OCI-LY1 (cell line): Measurements from ENCODE around the gene LITAF.

Experiments used
- H2AFZ ChIP-seq: fragments of 200-600 bp; sonication (generic), shearing (Covaris generic); 2 replicates; pipeline ENCODE4 v1.6.0; 2014; ENCODE audit warnings: antibody characterized with exemption, mild to moderate bottlenecking, low read length
- H3F3A ChIP-seq: fragments of 200-600 bp; sonication (generic), shearing (Covaris generic); 2 replicates; pipeline ENCODE4 v1.6.0; 2014; ENCODE audit warnings: mild to moderate bottlenecking, antibody characterized with exemption, low read length, moderate library complexity; ENCODE audit not compliant: insufficient read depth
- H3K27ac ChIP-seq: fragments of 200-600 bp; sonication (generic); 2 replicates; pipeline ENCODE4 v1.5.1; 2014; ENCODE audit warnings: low read length, mixed run types, mild to moderate bottlenecking, low read depth; ENCODE audit not compliant: poor library complexity, severe bottlenecking
- H3K27me3 ChIP-seq: fragments of 200-600 bp; sonication (generic); 2 replicates; pipeline ENCODE4 v1.6.0; 2014; ENCODE audit warnings: antibody characterized with exemption, mild to moderate bottlenecking, low read length, moderate library complexity; ENCODE audit not compliant: insufficient read depth
- H3K36me3 ChIP-seq: fragments of 200-600 bp; sonication (generic); 2 replicates; pipeline ENCODE4 v1.6.1; 2014; ENCODE audit warnings: mild to moderate bottlenecking, antibody characterized with exemption, low read length, moderate library complexity, mixed read lengths; ENCODE audit not compliant: insufficient read depth
- H3K4me1 ChIP-seq: fragments of 200-600 bp; sonication (generic); 2 replicates; pipeline ENCODE4 v1.5.1; 2014; ENCODE audit warnings: mild to moderate bottlenecking, low read length, moderate library complexity; ENCODE audit not compliant: insufficient read depth, severe bottlenecking
- H3K4me2 ChIP-seq: fragments of 200-600 bp; sonication (generic), shearing (Covaris generic); 2 replicates; pipeline ENCODE4 v1.6.1; 2014; ENCODE audit warnings: low read length
- H3K4me3 ChIP-seq: fragments of 200-600 bp; sonication (generic); 2 replicates; pipeline ENCODE4 v1.5.1; 2014; ENCODE audit warnings: low read length, low read depth, mild to moderate bottlenecking, mixed read lengths; ENCODE audit not compliant: poor library complexity, severe bottlenecking
- H3K79me2 ChIP-seq: fragments of 200-600 bp; shearing (Covaris generic); 2 replicates; pipeline ENCODE4 v1.6.1; 2016; ENCODE audit warnings: mixed run types, low read length, mixed read lengths; ENCODE audit not compliant: insufficient read depth
- H3K9ac ChIP-seq: fragments of 200-600 bp; sonication (generic), shearing (Covaris generic); 2 replicates; pipeline ENCODE4 v1.6.1; 2014; ENCODE audit warnings: mild to moderate bottlenecking, low read length, mixed read lengths
- H3K9me2 ChIP-seq: fragments of 200-600 bp; sonication (generic), shearing (Covaris generic); 2 replicates; pipeline ENCODE4 v1.6.1; 2014; ENCODE audit warnings: low read depth, mild to moderate bottlenecking, low read length, mixed read lengths
- H3K9me3 ChIP-seq: fragments of 200-600 bp; shearing (Covaris generic); 2 replicates; pipeline ENCODE4 v1.6.1; 2014; ENCODE audit warnings: low read length, mixed read lengths
- H4K20me1 ChIP-seq: fragments of 200-600 bp; sonication (generic), shearing (Covaris generic); 2 replicates; pipeline ENCODE4 v1.6.0; 2016; ENCODE audit warnings: mild to moderate bottlenecking, low read length; ENCODE audit not compliant: insufficient read depth
- EZH2 ChIP-seq: fragments of 200-600 bp; sonication (generic), shearing (Covaris generic); IDR thresholded peaks from 2 replicates; pipeline ENCODE4 v1.8.0; 2017; ENCODE audit warnings: borderline replicate concordance, mixed run types, mild to moderate bottlenecking, antibody characterized with exemption, low read length, moderate library complexity, mixed read lengths
- TF ChIP-seq, protein P1 (sequence below): fragments of 200-600 bp; sonication (generic), shearing (Covaris generic); IDR thresholded peaks from 2 replicates; pipeline ENCODE4 v1.5.1; 2017; ENCODE audit warnings: mild to moderate bottlenecking, antibody characterized with exemption, low read length, moderate library complexity, mixed read lengths

Gene LITAF

DNA sequence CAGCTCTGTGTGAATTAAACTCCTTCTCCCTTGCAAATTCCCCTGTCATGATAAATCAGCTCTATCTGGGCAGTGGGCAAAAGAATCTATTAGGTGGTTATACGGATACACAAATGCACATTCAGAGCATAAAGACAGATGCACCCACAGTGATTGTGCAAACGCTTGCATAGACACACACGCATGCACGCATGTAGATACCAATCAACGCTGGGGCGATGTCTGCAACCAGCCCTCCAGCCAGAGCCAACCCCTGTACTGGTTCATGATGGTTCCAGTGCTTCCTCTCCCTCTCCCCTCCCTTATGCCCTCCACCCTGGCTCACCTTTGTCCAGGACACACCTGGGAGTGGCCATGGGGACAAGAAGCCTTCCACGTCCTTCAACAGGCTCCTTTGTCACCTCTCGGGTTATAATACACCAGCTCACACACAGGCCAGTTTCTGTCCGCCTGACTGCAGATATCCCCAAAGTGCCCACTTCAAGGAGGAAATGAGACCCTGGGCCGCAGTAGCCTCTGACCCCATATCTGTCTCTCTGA is 48.5 kb upstream of the LITAF start:
- Histone ChIP-seq H3K4me3 (no peak overlapping the region), H3K27ac (no peak overlapping the region), H4K20me1 (no peaks in the 10 kb centered on the region), H3K9ac (no peak overlapping the region), H3K9me3 (no peaks in the 10 kb centered on the region), H3K79me2 (no peaks in the 10 kb centered on the region), H2AFZ (no peak overlapping the region), H3K27me3 (no peaks in the 10 kb centered on the region), H3K9me2 (no peaks in the 10 kb centered on the region), H3K36me3 (no peaks in the 10 kb centered on the region; the same call in 1 of the 2 replicates), H3K4me2 (no peak overlapping the region), H3F3A (no peaks in the 10 kb centered on the region), H3K4me1 (peaks cover 30% of the 10 kb centered on the region)
- no peak for TF ChIP-seq EZH2
- TF ChIP-seq, protein P1, sequence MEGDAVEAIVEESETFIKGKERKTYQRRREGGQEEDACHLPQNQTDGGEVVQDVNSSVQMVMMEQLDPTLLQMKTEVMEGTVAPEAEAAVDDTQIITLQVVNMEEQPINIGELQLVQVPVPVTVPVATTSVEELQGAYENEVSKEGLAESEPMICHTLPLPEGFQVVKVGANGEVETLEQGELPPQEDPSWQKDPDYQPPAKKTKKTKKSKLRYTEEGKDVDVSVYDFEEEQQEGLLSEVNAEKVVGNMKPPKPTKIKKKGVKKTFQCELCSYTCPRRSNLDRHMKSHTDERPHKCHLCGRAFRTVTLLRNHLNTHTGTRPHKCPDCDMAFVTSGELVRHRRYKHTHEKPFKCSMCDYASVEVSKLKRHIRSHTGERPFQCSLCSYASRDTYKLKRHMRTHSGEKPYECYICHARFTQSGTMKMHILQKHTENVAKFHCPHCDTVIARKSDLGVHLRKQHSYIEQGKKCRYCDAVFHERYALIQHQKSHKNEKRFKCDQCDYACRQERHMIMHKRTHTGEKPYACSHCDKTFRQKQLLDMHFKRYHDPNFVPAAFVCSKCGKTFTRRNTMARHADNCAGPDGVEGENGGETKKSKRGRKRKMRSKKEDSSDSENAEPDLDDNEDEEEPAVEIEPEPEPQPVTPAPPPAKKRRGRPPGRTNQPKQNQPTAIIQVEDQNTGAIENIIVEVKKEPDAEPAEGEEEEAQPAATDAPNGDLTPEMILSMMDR, result no peak

DNA sequence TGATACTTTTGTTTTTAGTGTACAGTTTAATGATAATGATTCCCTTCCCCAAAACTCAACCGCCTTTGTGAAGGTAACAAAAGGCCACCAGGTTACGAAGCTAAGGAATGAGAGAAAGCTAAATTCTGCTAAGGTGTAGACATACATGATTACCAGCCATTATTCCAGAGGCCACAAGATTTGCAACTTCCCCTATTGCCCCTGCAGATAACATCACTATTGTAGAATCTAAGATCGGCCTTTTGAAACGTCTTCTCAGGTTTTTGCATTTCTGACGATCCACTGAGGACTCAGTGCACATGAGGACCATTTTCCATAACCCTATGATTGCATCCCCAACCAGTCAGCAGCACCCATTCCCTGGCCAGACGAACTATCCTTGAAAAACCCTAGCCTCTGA is 47.6 kb upstream of the LITAF start:
- H3F3A ChIP-seq, result no peaks in the 10 kb centered on the region
- H4K20me1 ChIP-seq, result no peaks in the 10 kb centered on the region
- H3K79me2 ChIP-seq, result no peaks in the 10 kb centered on the region
- H3K9me3 ChIP-seq, result no peaks in the 10 kb centered on the region
- H3K4me3 ChIP-seq, result no peak overlapping the region
- no peak overlapping the region; the same call in 1 of the 2 replicates for H3K4me2 ChIP-seq
- no peaks in the 10 kb centered on the region for H3K9me2 ChIP-seq
- TF ChIP-seq, protein P1, result no peak
- TF ChIP-seq EZH2, result no peak
- H3K9ac ChIP-seq, result no peak overlapping the region
- no peaks in the 10 kb centered on the region; the same call in 1 of the 2 replicates for H3K36me3 ChIP-seq
- H2AFZ ChIP-seq, result no peak overlapping the region
- no peaks in the 10 kb centered on the region for H3K27me3 ChIP-seq
- H3K27ac ChIP-seq, result no peak overlapping the region
- H3K4me1 ChIP-seq, result peaks cover 39% of the 10 kb centered on the region

DNA sequence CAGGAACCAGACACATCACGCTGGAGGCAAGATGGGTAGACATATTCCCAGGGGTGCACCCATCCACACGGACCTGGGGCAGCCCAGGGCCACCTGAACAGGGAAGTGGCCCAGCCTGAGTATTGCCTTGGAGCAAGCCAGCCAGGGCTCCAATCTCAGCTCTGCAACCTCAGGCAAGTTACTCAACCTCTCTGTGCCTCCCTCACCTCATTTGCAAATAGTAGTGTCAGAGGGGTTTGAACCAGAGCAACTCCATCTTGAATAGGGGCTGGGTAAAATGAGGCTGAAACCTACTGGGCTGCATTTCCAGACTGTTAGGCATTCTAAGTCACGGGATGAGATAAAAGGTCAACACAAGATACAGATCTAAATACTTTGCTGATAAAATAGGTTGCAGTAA is 46.4 kb upstream of the LITAF start:
- Histone ChIP-seq H4K20me1 (no peaks in the 10 kb centered on the region), H3K36me3 (no peaks in the 10 kb centered on the region; the same call in 1 of the 2 replicates), H3K9me2 (no peaks in the 10 kb centered on the region), H3K79me2 (no peaks in the 10 kb centered on the region), H2AFZ (no peak overlapping the region), H3K4me3 (no peak overlapping the region), H3K9me3 (no peaks in the 10 kb centered on the region), H3K27ac (no peak overlapping the region), H3K4me1 (peaks cover 44% of the 10 kb centered on the region), H3F3A (no peaks in the 10 kb centered on the region), H3K27me3 (no peaks in the 10 kb centered on the region), H3K4me2 (no peak overlapping the region), H3K9ac (no peak overlapping the region)
- TF ChIP-seq, protein P1, result no peak
- TF ChIP-seq EZH2, result no peak
